NB4 (cell line): ENCODE results near the gene GULP1.

ENCODE experiments used
- POLR2A ChIP-seq: IDR thresholded peaks from 2 replicates; pipeline ENCODE4 v1.6.1; 2011; ENCODE audit warnings: mild to moderate bottlenecking; ENCODE audit not compliant: insufficient read length; ENCODE audit errors: extremely low read depth
- TF ChIP-seq, protein P1 (sequence below): IDR thresholded peaks from one replicate; pipeline ENCODE4 v1.5.1; 2012; ENCODE audit warnings: low read depth, low read length
- TF ChIP-seq, protein P2 (sequence below): IDR thresholded peaks from 2 replicates; pipeline ENCODE4 v1.6.1; 2011; ENCODE audit warnings: low read depth, low read length

DNA sequence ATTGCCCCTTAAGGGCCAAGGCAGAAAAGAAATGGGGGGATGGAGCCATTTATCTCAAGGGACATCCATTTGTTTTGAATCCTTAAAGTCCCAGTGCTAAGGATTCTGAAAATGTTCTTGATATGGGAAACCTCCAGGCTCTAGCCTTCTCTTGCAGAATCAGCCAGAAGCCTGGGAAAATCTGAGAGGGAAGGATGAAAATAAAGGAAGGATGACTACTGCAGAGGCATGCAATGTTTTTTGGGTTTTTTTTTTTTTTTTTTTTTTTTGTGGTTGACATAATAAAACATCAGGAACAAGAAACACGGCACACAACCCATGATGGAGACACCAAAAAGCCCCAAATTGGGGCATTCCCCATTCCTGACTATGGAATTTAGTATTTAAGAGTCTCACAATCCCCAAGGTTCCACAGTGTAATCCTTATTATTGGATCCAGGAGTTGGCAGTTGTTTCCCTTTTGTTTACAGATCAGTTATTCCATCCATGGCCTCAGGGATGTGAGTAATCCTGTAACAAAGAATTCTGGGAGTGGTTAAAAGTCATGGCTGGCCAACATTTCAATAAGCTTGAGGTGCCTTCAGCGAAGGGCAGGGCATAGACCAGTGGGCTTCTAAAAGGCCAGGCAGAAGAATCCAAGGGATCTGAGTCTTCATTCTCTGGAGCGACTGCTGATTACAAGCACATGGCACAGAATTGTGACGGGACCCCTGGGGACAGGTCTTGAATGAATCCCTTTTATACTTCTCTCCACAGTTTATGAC, 337.5 kb downstream of the GULP1 start:
- TF ChIP-seq POLR2A: no peak
- TF ChIP-seq, protein P1, sequence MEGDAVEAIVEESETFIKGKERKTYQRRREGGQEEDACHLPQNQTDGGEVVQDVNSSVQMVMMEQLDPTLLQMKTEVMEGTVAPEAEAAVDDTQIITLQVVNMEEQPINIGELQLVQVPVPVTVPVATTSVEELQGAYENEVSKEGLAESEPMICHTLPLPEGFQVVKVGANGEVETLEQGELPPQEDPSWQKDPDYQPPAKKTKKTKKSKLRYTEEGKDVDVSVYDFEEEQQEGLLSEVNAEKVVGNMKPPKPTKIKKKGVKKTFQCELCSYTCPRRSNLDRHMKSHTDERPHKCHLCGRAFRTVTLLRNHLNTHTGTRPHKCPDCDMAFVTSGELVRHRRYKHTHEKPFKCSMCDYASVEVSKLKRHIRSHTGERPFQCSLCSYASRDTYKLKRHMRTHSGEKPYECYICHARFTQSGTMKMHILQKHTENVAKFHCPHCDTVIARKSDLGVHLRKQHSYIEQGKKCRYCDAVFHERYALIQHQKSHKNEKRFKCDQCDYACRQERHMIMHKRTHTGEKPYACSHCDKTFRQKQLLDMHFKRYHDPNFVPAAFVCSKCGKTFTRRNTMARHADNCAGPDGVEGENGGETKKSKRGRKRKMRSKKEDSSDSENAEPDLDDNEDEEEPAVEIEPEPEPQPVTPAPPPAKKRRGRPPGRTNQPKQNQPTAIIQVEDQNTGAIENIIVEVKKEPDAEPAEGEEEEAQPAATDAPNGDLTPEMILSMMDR: no peak
- TF ChIP-seq, protein P2, sequence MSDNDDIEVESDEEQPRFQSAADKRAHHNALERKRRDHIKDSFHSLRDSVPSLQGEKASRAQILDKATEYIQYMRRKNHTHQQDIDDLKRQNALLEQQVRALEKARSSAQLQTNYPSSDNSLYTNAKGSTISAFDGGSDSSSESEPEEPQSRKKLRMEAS: no peak
